Omental fat pad (tissue), 4 donors: ENCODE data around the gene HMX1. TPM values are rescaled to one million over a fixed set of nuclear protein-coding genes. Genes with fewer than 3 reads are reported as not detected.

ENCODE experiments used
- ATAC-seq: fragments of 150-250 bp; one replicate; pipeline ENCODE4 v1.9.1; 2016; ENCODE audit warnings: mild to moderate bottlenecking, moderate library complexity; ENCODE audit not compliant: low FRiP score
- DNase-seq: peaks from one replicate; pipeline ENCODE4 v3.0.0-alpha.2; 2019; ENCODE audit warnings: low spot score
- CTCF ChIP-seq, 3 donors: fragments of 450-650 bp; IDR thresholded peaks; one replicate each; pipeline ENCODE4 v1.5.1; 2016 to 2017; ENCODE audit warnings: antibody characterized with exemption in 3 of 3, mild to moderate bottlenecking in 3 of 3, moderate library complexity in 2 of 3
- total RNA-seq, 4 donors: library from RNA; depleted of rRNA; stranded (reverse); fragments of >200 nt; gene quantifications; one replicate each; pipeline ENCODE4 v1.1.0, GENCODE V29; 2016

HMX1 gene
- total RNA-seq, 4 donors from 2014 or later: not detected

- no peak for ATAC-seq
- no peak for TF ChIP-seq CTCF (IDR thresholded peaks at IDR 0.05)
- no peak for DNase-seq
Observed at GRCh38 chr4:8838296-8838960, 33.2 kb downstream of the HMX1 start.

- TF ChIP-seq CTCF (IDR thresholded peaks at IDR 0.05): no peak
- DNase-seq: no peak
- ATAC-seq: no peak
Observed at GRCh38 chr4:8837181-8837841, 34.3 kb downstream of the HMX1 start.

- TF ChIP-seq CTCF (IDR thresholded peaks at IDR 0.05): no peak
- DNase-seq: no peak
- no peak for ATAC-seq
Observed at GRCh38 chr4:8836664-8837171, 34.9 kb downstream of the HMX1 start.

GRCh38 chr4:8835521-8836365, 35.9 kb downstream of the HMX1 start:
- ATAC-seq: no peak

GRCh38 chr4:8834681-8835220, 36.9 kb downstream of the HMX1 start:
- DNase-seq: no peak
- TF ChIP-seq CTCF (IDR thresholded peaks at IDR 0.05): no peak

More at GRCh38 chr4:8835521-8836365, 35.9 kb downstream of the HMX1 start:
- no peak for DNase-seq
- TF ChIP-seq CTCF (IDR thresholded peaks at IDR 0.05): no peak

GRCh38 chr4:8832113-8832915, 39.3 kb downstream of the HMX1 start:
- TF ChIP-seq CTCF (IDR thresholded peaks at IDR 0.05): no peak
- ATAC-seq (no peak), DNase-seq (no peak)

More at GRCh38 chr4:8834681-8835220, 36.9 kb downstream of the HMX1 start:
- ATAC-seq: no peak
